ENCODE measurements around the gene ZMPSTE24.

DNA sequence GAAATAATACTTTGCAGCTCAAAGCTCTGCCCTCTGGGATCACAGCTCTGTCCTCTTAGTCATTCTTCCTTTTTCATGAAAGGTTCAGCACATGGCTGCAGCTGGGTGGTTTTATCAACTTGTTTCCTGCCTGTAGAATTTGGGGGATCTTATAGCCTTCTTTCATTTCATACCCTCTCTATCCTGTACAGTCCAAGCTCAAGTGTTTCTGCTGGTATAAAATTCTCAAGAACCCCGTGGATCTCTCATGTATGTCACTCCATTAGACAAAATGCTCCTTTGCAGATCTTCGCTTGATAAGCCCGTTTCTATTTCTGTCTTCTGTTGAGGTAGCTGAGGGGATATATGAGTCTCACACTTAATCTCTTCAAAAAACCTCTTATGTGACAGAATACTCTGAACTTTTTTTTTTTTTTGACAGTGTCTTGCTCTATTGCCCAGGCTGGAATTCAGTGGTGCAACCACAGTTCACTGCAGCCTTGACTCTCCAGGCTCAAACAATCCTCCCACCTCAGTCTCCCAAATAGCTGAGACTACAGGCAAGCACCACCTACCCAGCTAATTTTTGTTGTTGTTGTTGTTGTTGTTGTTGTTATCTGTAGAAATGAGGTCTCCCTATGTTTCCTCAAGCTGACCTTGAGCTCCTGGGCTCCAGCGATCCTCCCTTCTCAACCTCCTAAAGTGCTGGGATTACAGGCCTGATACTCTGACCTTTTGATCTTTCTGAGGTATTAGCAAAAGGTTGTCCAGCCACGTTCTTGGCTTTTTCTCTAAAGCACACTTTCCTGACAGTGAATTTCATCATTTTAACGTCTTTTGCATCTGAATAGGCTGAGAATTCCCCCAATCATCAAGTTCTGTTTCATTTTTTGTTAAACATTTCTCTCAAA lies 83.7 kb downstream of the ZMPSTE24 start:
- no peak for TF ChIP-seq FOXP2 (optimal IDR thresholded peaks at IDR 0.05; ENCODE audit: borderline replicate concordance, extremely low read depth, extremely low read length, insufficient read depth)
- no peak for TF ChIP-seq REST (IDR thresholded peaks at IDR 0.05; ENCODE audit: insufficient read depth in 1 of 2, low read depth in 2 of 2, low read length in 2 of 2)
